IMR-90 (cell line): ENCODE data around the gene ELF2. TPM values are rescaled to one million over a fixed set of nuclear protein-coding genes. Genes with fewer than 3 reads are reported as not detected.

ENCODE experiments used
- ATAC-seq: fragments of 200-7000 bp; cut with Tn5 transposase; 2 replicates; pipeline ENCODE4 v1.9.1; 2020; ENCODE audit warnings: low read depth, mild to moderate bottlenecking, moderate library complexity
- BruUV-seq: library from RNA; stranded (reverse); fragments of 400-500 nt; replicated peaks from 2 replicates; lab custom pipeline; 2021; lab: Mats Ljungman, UMichigan
- CTCF ChIA-PET: fragments of 300-600 bp; formaldehyde crosslinking; extraction: SDS; loops from one replicate; lab custom pipeline; 2021; ENCODE audit warnings: antibody characterized with exemption; lab: Yijun Ruan, JAX
- POLR2A ChIA-PET: fragments of 300-600 bp; sonication (Branson Sonifier 250); formaldehyde crosslinking; loops from one replicate; lab custom pipeline; 2022; ENCODE audit warnings: antibody characterized with exemption; ENCODE audit not compliant: unreplicated experiment; lab: Charles Lee
- DNase-seq: peaks from one replicate; pipeline ENCODE4 v3.0.0; 2013
- H2AFZ ChIP-seq: replicated peaks from 2 replicates; pipeline ENCODE3; 2013; ENCODE audit warnings: low read length, mild to moderate bottlenecking; ENCODE audit not compliant: poor library complexity
- H2AK5ac ChIP-seq: 2 replicates; pipeline ENCODE4 v1.6.1; 2013; ENCODE audit warnings: low read depth, low read length, inconsistent platforms
- H2AK9ac ChIP-seq: replicated peaks from 2 replicates; pipeline ENCODE3; 2013; ENCODE audit warnings: mild to moderate bottlenecking, low read depth, low read length, moderate library complexity; ENCODE audit not compliant: poor library complexity
- H2BK120ac ChIP-seq: 2 replicates; pipeline ENCODE4 v1.6.1; 2013; ENCODE audit warnings: low read depth, low read length, inconsistent platforms
- H2BK15ac ChIP-seq: 3 replicates; pipeline ENCODE4 v1.6.1; 2013; ENCODE audit warnings: low read depth, low read length, inconsistent platforms
- H2BK20ac ChIP-seq: 2 replicates; pipeline ENCODE4 v1.6.1; 2013; ENCODE audit warnings: low read depth, mild to moderate bottlenecking, inconsistent platforms, low read length, moderate library complexity
- H2BK5ac ChIP-seq: 2 replicates; pipeline ENCODE4 v1.6.1; 2013; ENCODE audit warnings: mild to moderate bottlenecking, low read depth, low read length, inconsistent platforms; ENCODE audit not compliant: poor library complexity, severe bottlenecking
- H3K14ac ChIP-seq: replicated peaks from 2 replicates; pipeline ENCODE4 v1.6.1; 2013; ENCODE audit warnings: low read depth, low read length, inconsistent platforms
- H3K18ac ChIP-seq: 2 replicates; pipeline ENCODE4 v1.6.1; 2013; ENCODE audit warnings: low read depth, low read length, control low read depth
- H3K23ac ChIP-seq: 2 replicates; pipeline ENCODE4 v1.6.1; 2013; ENCODE audit warnings: low read depth, low read length, inconsistent platforms
- H3K27ac ChIP-seq: 2 replicates; pipeline ENCODE4 v1.5.1; 2013; ENCODE audit warnings: mild to moderate bottlenecking, control low read depth, low read length; ENCODE audit not compliant: insufficient read depth
- H3K27me3 ChIP-seq: 2 replicates; pipeline ENCODE4 v1.6.1; 2013; ENCODE audit warnings: low read length; ENCODE audit not compliant: control insufficient read depth, insufficient read depth
- H3K36me3 ChIP-seq: 2 replicates; pipeline ENCODE4 v1.6.1; 2013; ENCODE audit warnings: low read length, mixed read lengths; ENCODE audit not compliant: control insufficient read depth, insufficient read depth
- H3K4ac ChIP-seq: 2 replicates; pipeline ENCODE4 v1.6.1; 2013; ENCODE audit warnings: low read depth, low read length, inconsistent platforms
- H3K4me1 ChIP-seq: 2 replicates; pipeline ENCODE4 v1.6.1; 2013; ENCODE audit warnings: low read length, mixed read lengths; ENCODE audit not compliant: control insufficient read depth, insufficient read depth
- H3K4me2 ChIP-seq: 2 replicates; pipeline ENCODE4 v1.6.1; 2013; ENCODE audit warnings: low read depth, mild to moderate bottlenecking, control low read depth, low read length, moderate library complexity
- H3K4me3 ChIP-seq: 2 replicates; pipeline ENCODE4 v1.5.1; 2013; ENCODE audit warnings: low read depth, mild to moderate bottlenecking, control low read depth, low read length, moderate library complexity; ENCODE audit not compliant: insufficient read depth
- H3K56ac ChIP-seq: 2 replicates; pipeline ENCODE4 v1.6.1; 2013; ENCODE audit warnings: low read length, inconsistent platforms; ENCODE audit not compliant: insufficient read depth; ENCODE audit errors: extremely low read depth
- H3K79me1 ChIP-seq, 2 experiments: 2 replicates each; pipeline ENCODE4 v1.6.1; 2013; ENCODE audit warnings: low read length in 2 of 2, inconsistent platforms in 1 of 2, low read depth in 1 of 2
- H3K9ac ChIP-seq: 2 replicates; pipeline ENCODE4 v1.6.1; 2013; ENCODE audit warnings: low read depth, low read length, control low read depth
- H3K9me1 ChIP-seq: 2 replicates; pipeline ENCODE4 v1.6.1; 2013; ENCODE audit warnings: low read length, inconsistent platforms; ENCODE audit not compliant: insufficient read depth
- H3K9me3 ChIP-seq: 2 replicates; pipeline ENCODE4 v1.6.1; 2013; ENCODE audit warnings: low read length; ENCODE audit not compliant: control insufficient read depth, insufficient read depth
- H4K20me1 ChIP-seq: 2 replicates; pipeline ENCODE4 v1.6.1; 2013; ENCODE audit warnings: low read length, inconsistent platforms; ENCODE audit not compliant: insufficient read depth
- H4K5ac ChIP-seq: 2 replicates; pipeline ENCODE4 v1.6.1; 2013; ENCODE audit warnings: mild to moderate bottlenecking, low read depth, low read length, control low read depth
- H4K8ac ChIP-seq, 2 experiments: 2 replicates each; pipeline ENCODE4 v1.6.1; 2013; ENCODE audit warnings: low read depth in 2 of 2, low read length in 2 of 2, control low read depth in 1 of 2, inconsistent platforms in 1 of 2
- H4K91ac ChIP-seq: 2 replicates; pipeline ENCODE4 v1.6.1; 2013; ENCODE audit warnings: low read depth, low read length, inconsistent platforms; ENCODE audit not compliant: insufficient read depth
- CTCF ChIP-seq: conservative IDR thresholded peaks from 2 replicates; pipeline ENCODE4 v1.5.1; 2012; ENCODE audit warnings: mild to moderate bottlenecking, low read depth, low read length, improper control_type of control experiment
- FOS ChIP-seq: fragments of 150-350 bp; IDR thresholded peaks from 2 replicates; pipeline ENCODE4 v1.6.1; 2016; ENCODE audit warnings: low read depth, low read length
- RAD21 ChIP-seq: IDR thresholded peaks from 2 replicates; pipeline ENCODE4 v1.6.1; 2012; ENCODE audit warnings: low read length, improper control_type of control experiment
- RFX5 ChIP-seq: IDR thresholded peaks from 2 replicates; pipeline ENCODE4 v1.8.0; 2012; ENCODE audit warnings: low read depth, mild to moderate bottlenecking, low read length, moderate library complexity
- SMC3 ChIP-seq: fragments of 150-350 bp; IDR thresholded peaks from 2 replicates; pipeline ENCODE4 v1.6.1; 2016; ENCODE audit warnings: low read depth, mild to moderate bottlenecking, antibody characterized with exemption, low read length, moderate library complexity
- WGBS, 2 experiments: methylation state at CpG; one replicate each; pipeline versions ENCODE4 v1.1.5 to v1.1.7; 2013; ENCODE audit warnings: missing lambda C conversion rate in 2 of 2; ENCODE audit not compliant: insufficient read length in 1 of 2; ENCODE audit errors: extremely low coverage in 2 of 2; 5-methylcytosine and 5-hydroxymethylcytosine counted together
- dilution Hi-C: fragments of 300-500 bp; cut with HindIII; formaldehyde crosslinking; loops from one replicate; pipeline ENCODE4 v1.14.3; 2018; ENCODE audit warnings: low sequenced_read_pairs; ENCODE audit not compliant: unreplicated experiment
- in situ Hi-C: fragments of 300-500 bp; cut with MboI; formaldehyde crosslinking; loops from 3 replicates; pipeline ENCODE4 v1.14.3; 2019; ENCODE audit warnings: low sequenced_read_pairs, inconsistent platforms, mixed read lengths
- intact Hi-C: fragments of 100-400 bp; cut with micrococcal nuclease; formaldehyde crosslinking; loops from 2 replicates; pipeline ENCODE4 v1.10.0; 2022
- polyA plus RNA-seq, 3 experiments: library from polyadenylated mRNA; depleted of rRNA; stranded (reverse); fragments of >200 nt; gene quantifications; 2 replicates each; pipeline ENCODE4 v1.2.3, GENCODE V29; 2012; ENCODE audit warnings: low replicate concordance in 1 of 3
- total RNA-seq: library from RNA; depleted of rRNA; stranded (reverse); fragments of >200 nt; gene quantifications from 2 replicates; pipeline ENCODE4 v1.2.3, GENCODE V29; 2012

ELF2 gene
- total and polyA plus RNA-seq, 2 of the 4 experiments (the other 2 are of a cell fraction) = 14.5 to 42.3 TPM

- TF ChIP-seq CTCF = no peak
Measured at GRCh38 chr4:139011225-139011950, 165.6 kb downstream of the ELF2 start (continued).

GRCh38 chr4:139009702-139010101 is 167.3 kb downstream of the ELF2 start:
- Histone ChIP-seq H3K9ac (no peak overlapping the region), H3K27ac (no peak overlapping the region), H2AFZ (no peak overlapping the region), H4K8ac (no peak overlapping the region), H2BK5ac (no peak overlapping the region), H3K18ac (no peak overlapping the region), H4K5ac (no peak overlapping the region), H2AK9ac (no peak overlapping the region), H4K20me1 (no peaks in the 10 kb centered on the region), H3K4me1 (peaks cover 5% of the 10 kb centered on the region), H3K9me1 (peaks cover 4% of the 10 kb centered on the region; the same call in 1 of the 2 replicates), H3K9me3 (peaks cover 5% of the 10 kb centered on the region), H3K4me3 (no peak overlapping the region), H3K4me2 (no peak overlapping the region), H3K36me3 (no peaks in the 10 kb centered on the region), H3K27me3 (no peaks in the 10 kb centered on the region), H2BK20ac (no peak overlapping the region), H2BK15ac (no peak overlapping the region), H3K23ac (no peak overlapping the region), H2AK5ac (no peak overlapping the region), H2BK120ac (no peak overlapping the region), H3K4ac (no peak overlapping the region), H3K79me1 (peaks cover 0 to 5% of the 10 kb centered on the region in 2 experiments; a peak in 2 of 4 replicates), H3K14ac (no peak overlapping the region), H3K56ac (no peak overlapping the region), H4K91ac (no peak overlapping the region)
- BruUV-seq = no TSS peak
- no peak for DNase-seq
- POLR2A ChIA-PET = no interaction called here
- TF ChIP-seq FOS (no peak), CTCF (no peak), SMC3 (no peak), RFX5 (no peak), RAD21 (no peak)
- intact Hi-C loops = no loop called here
- no CpG with 5 or more reads among the region's 1 CpG for WGBS, 2 experiments
- in situ Hi-C loops = no loop called here
- dilution Hi-C loops = no loop called here
- CTCF ChIA-PET = no interaction called here
- ATAC-seq = no peak
